ENCODE measurements around the gene TMTC3.

The TMTC3 gene

GRCh38 chr12:88223519-88223918, 81.4 kb downstream of the TMTC3 start:
- no peaks in the 10 kb centered on the region for H3K27me3 ChIP-seq (ENCODE audit: insufficient read depth, poor library complexity, severe bottlenecking)
- H3K4me3 ChIP-seq (replicated peaks; ENCODE audit: insufficient read depth, low read length) = no peak overlapping the region
- no peak for DNase-seq (ENCODE audit: low read depth in 1 of 2, low spot score in 1 of 2)
- TF ChIP-seq GABPA (IDR thresholded peaks at IDR 0.05; ENCODE audit: low read depth) (no peak), POLR2AphosphoS5 (IDR thresholded peaks at IDR 0.05; ENCODE audit: low read depth) (no peak), CTCF (IDR thresholded peaks at IDR 0.05; ENCODE audit: insufficient read depth, low read length) (no peak)
- no peak overlapping the region for H3K27ac ChIP-seq (replicated peaks)

GRCh38 chr12:88225776-88226175, 83.7 kb downstream of the TMTC3 start:
- H3K4me3 ChIP-seq (replicated peaks; ENCODE audit: insufficient read depth, low read length) = no peak overlapping the region
- no peaks in the 10 kb centered on the region for H3K27me3 ChIP-seq (ENCODE audit: insufficient read depth, poor library complexity, severe bottlenecking)
- peak in 1 of 2 experiments; percentile 7 for DNase-seq (ENCODE audit: low read depth in 1 of 2, low spot score in 1 of 2)
- peak; percentile 83; the same call in 1 of the 2 replicates for TF ChIP-seq SPI1 (IDR thresholded peaks at IDR 0.05; ENCODE audit: borderline replicate concordance, low read depth)
- no peak for TF ChIP-seq CTCF (IDR thresholded peaks at IDR 0.05; ENCODE audit: insufficient read depth, low read length)
- H3K27ac ChIP-seq (replicated peaks) = no peak overlapping the region

GRCh38 chr12:88227263-88227662, 85.2 kb downstream of the TMTC3 start:
- no peak overlapping the region for H3K27ac ChIP-seq (replicated peaks)
- DNase-seq (ENCODE audit: low read depth in 1 of 2, low spot score in 1 of 2) = peak in 1 of 2 experiments; percentile 46
- H3K4me3 ChIP-seq (replicated peaks; ENCODE audit: insufficient read depth, low read length) = no peak overlapping the region
- TF ChIP-seq POLR2AphosphoS5 (IDR thresholded peaks at IDR 0.05; ENCODE audit: low read depth) (no peak), REST (IDR thresholded peaks at IDR 0.05; ENCODE audit: insufficient replicate concordance, low read depth) (no peak), GABPA (IDR thresholded peaks at IDR 0.05; ENCODE audit: low read depth) (no peak), SPI1 (IDR thresholded peaks at IDR 0.05; ENCODE audit: borderline replicate concordance, low read depth) (peak; percentile 16; the same call in 1 of the 2 replicates), CTCF (IDR thresholded peaks at IDR 0.05; ENCODE audit: insufficient read depth, low read length) (no peak)
- H3K27me3 ChIP-seq (ENCODE audit: insufficient read depth, poor library complexity, severe bottlenecking) = no peaks in the 10 kb centered on the region

- no peak overlapping the region for H3K27ac ChIP-seq (replicated peaks)
- TF ChIP-seq GABPA (IDR thresholded peaks at IDR 0.05; ENCODE audit: low read depth) = no peak
- no peak for TF ChIP-seq CTCF (IDR thresholded peaks at IDR 0.05; ENCODE audit: insufficient read depth, low read length)
- TF ChIP-seq REST (IDR thresholded peaks at IDR 0.05; ENCODE audit: insufficient replicate concordance, low read depth) = no peak
- no peak for TF ChIP-seq POLR2AphosphoS5 (IDR thresholded peaks at IDR 0.05; ENCODE audit: low read depth)
- no peak for TF ChIP-seq SPI1 (IDR thresholded peaks at IDR 0.05; ENCODE audit: borderline replicate concordance, low read depth)
- DNase-seq (ENCODE audit: low read depth in 1 of 2, low spot score in 1 of 2) = no peak
- H3K27me3 ChIP-seq (ENCODE audit: insufficient read depth, poor library complexity, severe bottlenecking) = no peaks in the 10 kb centered on the region
- H3K4me3 ChIP-seq (replicated peaks; ENCODE audit: insufficient read depth, low read length) = no peak overlapping the region
These were observed 85.8 kb downstream of the TMTC3 start for GRCh38 chr12:88227871-88228270.

Data from HL-60 (cell line).